Trophoblast cell (in vitro differentiated cells and primary cell): ENCODE measurements around the gene DDX54.

Experiments used
- DNase-seq, 2 donors: peaks; one replicate each; pipeline ENCODE4 v3.0.0-alpha.2; 2016
- H2AFZ ChIP-seq: 2 replicates; pipeline ENCODE4 v1.6.1; 2013; ENCODE audit warnings: low read length, moderate library complexity, mild to moderate bottlenecking; ENCODE audit not compliant: insufficient read depth, poor library complexity
- H2AK5ac ChIP-seq: 2 replicates; pipeline ENCODE4 v1.6.1; 2013; ENCODE audit warnings: mild to moderate bottlenecking, low read length
- H2BK120ac ChIP-seq: 2 replicates; pipeline ENCODE4 v1.6.1; 2013; ENCODE audit warnings: low read length, mild to moderate bottlenecking, moderate library complexity; ENCODE audit not compliant: insufficient read depth, poor library complexity
- H2BK12ac ChIP-seq: 2 replicates; pipeline ENCODE4 v1.6.1; 2013; ENCODE audit warnings: mild to moderate bottlenecking, low read length, moderate library complexity
- H2BK5ac ChIP-seq: 2 replicates; pipeline ENCODE4 v1.6.1; 2013; ENCODE audit warnings: low read length, low read depth, moderate library complexity, mild to moderate bottlenecking; ENCODE audit not compliant: poor library complexity
- H3K14ac ChIP-seq: 2 replicates; pipeline ENCODE4 v1.6.1; 2013; ENCODE audit warnings: mild to moderate bottlenecking, low read length
- H3K18ac ChIP-seq: 2 replicates; pipeline ENCODE4 v1.6.1; 2013; ENCODE audit warnings: mild to moderate bottlenecking, low read length
- H3K23ac ChIP-seq: 2 replicates; pipeline ENCODE4 v1.6.1; 2013; ENCODE audit warnings: low read length
- H3K27ac ChIP-seq: 2 replicates; pipeline ENCODE4 v1.5.1; 2013; ENCODE audit warnings: low read depth, mild to moderate bottlenecking, inconsistent platforms, low read length, moderate library complexity
- H3K27me3 ChIP-seq: 2 replicates; pipeline ENCODE4 v1.6.1; 2013; ENCODE audit warnings: inconsistent platforms, mild to moderate bottlenecking, low read length, moderate library complexity; ENCODE audit not compliant: insufficient read depth
- H3K36me3 ChIP-seq, 2 experiments: 1 replicate in 1 of 2; 2 replicates in 1 of 2; pipeline ENCODE4 v1.6.1; 2013; ENCODE audit warnings: low read length in 2 of 2, mild to moderate bottlenecking in 2 of 2, moderate library complexity in 1 of 2; ENCODE audit not compliant: insufficient read depth in 2 of 2, control insufficient read depth in 1 of 2
- H3K4ac ChIP-seq: 2 replicates; pipeline ENCODE4 v1.6.1; 2013; ENCODE audit warnings: low read depth, mild to moderate bottlenecking, low read length, moderate library complexity
- H3K4me1 ChIP-seq, 2 experiments: 1 replicate in 1 of 2; 2 replicates in 1 of 2; pipeline ENCODE4 v1.6.1; 2013; ENCODE audit warnings: low read length in 2 of 2, mild to moderate bottlenecking in 2 of 2, moderate library complexity in 1 of 2; ENCODE audit not compliant: insufficient read depth in 2 of 2, control insufficient read depth in 1 of 2
- H3K4me2 ChIP-seq: 2 replicates; pipeline ENCODE4 v1.6.1; 2013; ENCODE audit warnings: inconsistent platforms, mild to moderate bottlenecking, low read length, moderate library complexity
- H3K4me3 ChIP-seq: 2 replicates; pipeline ENCODE4 v1.5.1; 2013; ENCODE audit warnings: mild to moderate bottlenecking, low read depth, low read length, inconsistent platforms
- H3K79me1 ChIP-seq: one replicate; pipeline ENCODE4 v1.6.1; 2013; ENCODE audit warnings: low read length
- H3K79me2 ChIP-seq: 2 replicates; pipeline ENCODE4 v1.6.1; 2013; ENCODE audit warnings: low read length, mild to moderate bottlenecking; ENCODE audit not compliant: control insufficient read depth, insufficient read depth, poor library complexity
- H3K9ac ChIP-seq: 2 replicates; pipeline ENCODE4 v1.6.1; 2013; ENCODE audit warnings: mild to moderate bottlenecking, low read length
- H3K9me3 ChIP-seq: 2 replicates; pipeline ENCODE4 v1.6.1; 2013; ENCODE audit warnings: low read depth, mild to moderate bottlenecking, control low read depth, inconsistent platforms, low read length; ENCODE audit not compliant: insufficient read depth
- H4K12ac ChIP-seq: 2 replicates; pipeline ENCODE4 v1.6.1; 2013; ENCODE audit warnings: low read depth, mild to moderate bottlenecking, low read length, moderate library complexity
- H4K8ac ChIP-seq: 2 replicates; pipeline ENCODE4 v1.6.1; 2013; ENCODE audit warnings: low read depth, mild to moderate bottlenecking, low read length, moderate library complexity
- H4K91ac ChIP-seq: one replicate; pipeline ENCODE4 v1.6.1; 2013; ENCODE audit warnings: low read depth, mild to moderate bottlenecking, low read length, moderate library complexity
- WGBS: extraction: QIAGEN DNeasy Blood & Tissue Kit; methylation state at CpG from one replicate; pipeline ENCODE4 v1.1.7; 2013; ENCODE audit warnings: missing lambda C conversion rate; ENCODE audit not compliant: insufficient read length, insufficient coverage; ENCODE audit errors: extremely low coverage; 5-methylcytosine and 5-hydroxymethylcytosine counted together

Gene DDX54

GRCh38 chr12:113172185-113172584, 13.1 kb downstream of the DDX54 start:
- Histone ChIP-seq H2BK12ac (no peak overlapping the region), H3K4me3 (no peak overlapping the region), H3K79me2 (no peaks in the 10 kb centered on the region), H3K23ac (no peak overlapping the region), H3K79me1 (no peaks in the 10 kb centered on the region), H2AK5ac (no peak overlapping the region), H4K8ac (no peak overlapping the region), H3K36me3 (peaks cover 72 to 82% of the 10 kb centered on the region in 2 experiments), H2BK120ac (no peak overlapping the region), H3K4me1 (no peaks in the 10 kb centered on the region), H3K4ac (no peak overlapping the region), H3K27me3 (no peaks in the 10 kb centered on the region), H3K4me2 (no peak overlapping the region), H2AFZ (no peak overlapping the region), H3K9ac (no peak overlapping the region), H4K91ac (no peak overlapping the region), H3K27ac (no peak overlapping the region), H3K14ac (no peak overlapping the region), H2BK5ac (no peak overlapping the region), H4K12ac (no peak overlapping the region), H3K9me3 (no peaks in the 10 kb centered on the region), H3K18ac (no peak overlapping the region)
- no CpG with 5 or more reads among the region's 20 CpGs for WGBS
- no peak for DNase-seq

GRCh38 chr12:113171543-113171942, 13.7 kb downstream of the DDX54 start:
- Histone ChIP-seq H3K9ac (no peak overlapping the region), H3K9me3 (no peaks in the 10 kb centered on the region), H3K14ac (no peak overlapping the region), H3K27me3 (no peaks in the 10 kb centered on the region), H3K4me2 (no peak overlapping the region), H3K4ac (no peak overlapping the region), H4K12ac (no peak overlapping the region), H3K79me1 (no peaks in the 10 kb centered on the region), H4K91ac (no peak overlapping the region), H2AK5ac (no peak overlapping the region), H3K4me1 (no peaks in the 10 kb centered on the region), H3K23ac (no peak overlapping the region), H3K18ac (no peak overlapping the region), H4K8ac (no peak overlapping the region), H2AFZ (no peak overlapping the region), H2BK120ac (no peak overlapping the region), H3K4me3 (no peak overlapping the region), H3K36me3 (peaks cover 65 to 76% of the 10 kb centered on the region in 2 experiments), H3K79me2 (no peaks in the 10 kb centered on the region), H3K27ac (no peak overlapping the region), H2BK12ac (no peak overlapping the region), H2BK5ac (no peak overlapping the region)
- no peak for DNase-seq
- WGBS = no CpG with 5 or more reads among the region's 9 CpGs

- no peak overlapping the region for H3K18ac ChIP-seq
- H3K36me3 ChIP-seq = peaks cover 70 to 79% of the 10 kb centered on the region in 2 experiments
- no peak for DNase-seq
- H3K4me3 ChIP-seq = no peak overlapping the region
- no peak overlapping the region for H2BK120ac ChIP-seq
- no CpG with 5 or more reads among the region's 4 CpGs for WGBS
- H3K9ac ChIP-seq = no peak overlapping the region
- H4K91ac ChIP-seq = no peak overlapping the region
- no peaks in the 10 kb centered on the region for H3K27me3 ChIP-seq
- no peak overlapping the region for H2AFZ ChIP-seq
- no peak overlapping the region for H3K4ac ChIP-seq
- H3K4me1 ChIP-seq = no peaks in the 10 kb centered on the region
- no peak overlapping the region for H4K8ac ChIP-seq
- H3K23ac ChIP-seq = no peak overlapping the region
- H2AK5ac ChIP-seq = no peak overlapping the region
- H4K12ac ChIP-seq = no peak overlapping the region
- H2BK12ac ChIP-seq = no peak overlapping the region
- H3K79me2 ChIP-seq = no peaks in the 10 kb centered on the region
- H3K4me2 ChIP-seq = no peak overlapping the region
- H3K27ac ChIP-seq = no peak overlapping the region
- no peak overlapping the region for H3K14ac ChIP-seq
- H3K79me1 ChIP-seq = no peaks in the 10 kb centered on the region
- no peaks in the 10 kb centered on the region for H3K9me3 ChIP-seq
- no peak overlapping the region for H2BK5ac ChIP-seq
These were observed 14.4 kb downstream of the DDX54 start for GRCh38 chr12:113170926-113171325.

GRCh38 chr12:113170457-113170856, 14.8 kb downstream of the DDX54 start:
- Histone ChIP-seq H3K79me1 (no peaks in the 10 kb centered on the region), H3K27ac (no peak overlapping the region), H3K4me1 (no peaks in the 10 kb centered on the region), H3K14ac (no peak overlapping the region), H3K18ac (no peak overlapping the region), H4K12ac (no peak overlapping the region), H3K4me2 (no peak overlapping the region), H2AK5ac (no peak overlapping the region), H3K23ac (no peak overlapping the region), H3K9me3 (no peaks in the 10 kb centered on the region), H3K79me2 (no peaks in the 10 kb centered on the region), H3K4ac (no peak overlapping the region), H2BK120ac (no peak overlapping the region), H3K36me3 (peaks cover 75 to 83% of the 10 kb centered on the region in 2 experiments), H4K91ac (no peak overlapping the region), H2AFZ (no peak overlapping the region), H2BK5ac (no peak overlapping the region), H3K27me3 (no peaks in the 10 kb centered on the region), H3K4me3 (no peak overlapping the region), H2BK12ac (no peak overlapping the region), H4K8ac (no peak overlapping the region), H3K9ac (no peak overlapping the region)
- no peak for DNase-seq
- WGBS = no CpG with 5 or more reads among the region's 5 CpGs
